SK-N-SH (cell line): ENCODE data around the gene KRABD2.
"Not testable (repeated sequence)": the region's sequence is repeated elsewhere in the genome, so short reads cannot be mapped to it uniquely, and the experiment has no call there.

Experiments used
- CTCF ChIA-PET: fragments of 300-600, 350-600 bp; formaldehyde crosslinking; extraction: SDS; loops from one replicate; lab custom pipeline; 2021; lab: Yijun Ruan, JAX
- POLR2A ChIA-PET: fragments of 350-600 bp; sonication (Branson Sonifier 250); formaldehyde crosslinking; extraction: SDS; loops from one replicate; lab custom pipeline; 2020; ENCODE audit warnings: antibody characterized with exemption, inconsistent platforms; lab: Yijun Ruan, JAX
- DNase-seq: peaks from one replicate; pipeline ENCODE4 v3.0.0; 2012
- H2AFZ ChIP-seq: fragments of 200-600 bp; sonication (generic); 2 replicates; pipeline ENCODE4 v1.8.1; 2016; ENCODE audit warnings: antibody characterized with exemption, mild to moderate bottlenecking, low read depth
- H3F3A ChIP-seq: fragments of 200-600 bp; sonication (generic); replicated peaks from 2 replicates; pipeline ENCODE3; 2016; ENCODE audit warnings: antibody characterized with exemption, mild to moderate bottlenecking; ENCODE audit not compliant: insufficient read depth
- H3K27ac ChIP-seq, 2 experiments: fragments of 200-500 bp in 1 of 2; fragments of 200-600 bp in 1 of 2; sonication (Bioruptor generic) in 1 of 2; sonication (generic), shearing (Covaris generic) in 1 of 2; 2 replicates each; pipeline versions ENCODE4 v1.5.1 to v1.6.1; 2014 to 2016; ENCODE audit warnings: low read depth in 2 of 2, inconsistent platforms in 1 of 2, low read length in 1 of 2, mild to moderate bottlenecking in 1 of 2, mixed read lengths in 1 of 2
- H3K27me3 ChIP-seq: fragments of 200-600 bp; sonication (generic), shearing (Covaris generic); 2 replicates; pipeline ENCODE4 v1.6.1; 2016; ENCODE audit warnings: mixed run types; ENCODE audit not compliant: insufficient read depth
- H3K36me3 ChIP-seq, 2 experiments: fragments of 200-500 bp in 1 of 2; fragments of 200-600 bp in 1 of 2; sonication (Bioruptor generic) in 1 of 2; sonication (generic) in 1 of 2; replicated peaks in 1 of 2; 2 replicates each; pipeline versions ENCODE3 to v1.5.1; 2014 to 2016; ENCODE audit warnings: low read length in 1 of 2, mild to moderate bottlenecking in 1 of 2; ENCODE audit not compliant: insufficient read depth in 2 of 2, control insufficient read depth in 1 of 2
- H3K4me1 ChIP-seq, 2 experiments: fragments of 200-500 bp in 1 of 2; fragments of 200-600 bp in 1 of 2; sonication (Bioruptor generic) in 1 of 2; sonication (generic), shearing (Covaris generic) in 1 of 2; 2 replicates each; pipeline versions ENCODE4 v1.5.1 to v1.6.1; 2014 to 2016; ENCODE audit warnings: low read depth in 1 of 2, low read length in 1 of 2, mixed run types in 1 of 2; ENCODE audit not compliant: insufficient read depth in 2 of 2, control insufficient read depth in 1 of 2
- H3K4me2 ChIP-seq: fragments of 200-600 bp; sonication (generic), shearing (Covaris generic); 2 replicates; pipeline ENCODE4 v1.6.1; 2017; ENCODE audit warnings: mixed run types
- H3K4me3 ChIP-seq, 2 experiments: fragments of 200-500 bp in 1 of 2; fragments of 200-600 bp in 1 of 2; sonication (Bioruptor generic) in 1 of 2; sonication (generic), shearing (Covaris generic) in 1 of 2; 2 replicates each; pipeline versions ENCODE4 v1.5.1 to v1.8.1; 2014 to 2016; ENCODE audit warnings: low read depth in 2 of 2, inconsistent platforms in 1 of 2, low read length in 1 of 2, mild to moderate bottlenecking in 1 of 2, mixed read lengths in 1 of 2, moderate library complexity in 1 of 2
- H3K79me2 ChIP-seq: fragments of 200-600 bp; sonication (generic); 2 replicates; pipeline ENCODE4 v1.8.1; 2017; ENCODE audit warnings: mild to moderate bottlenecking; ENCODE audit not compliant: insufficient read depth
- H3K9ac ChIP-seq: fragments of 200-600 bp; sonication (generic); 2 replicates; pipeline ENCODE4 v1.6.1; 2017; ENCODE audit warnings: mixed run types
- H3K9me2 ChIP-seq: fragments of 200-600 bp; sonication (generic); 2 replicates; pipeline ENCODE4 v1.6.1; 2017; ENCODE audit warnings: mixed run types
- H3K9me3 ChIP-seq: fragments of 200-600 bp; sonication (generic); 2 replicates; pipeline ENCODE4 v1.6.1; 2017; ENCODE audit warnings: mixed run types, mild to moderate bottlenecking, moderate library complexity
- H4K20me1 ChIP-seq: fragments of 200-600 bp; sonication (generic); 2 replicates; pipeline ENCODE4 v1.6.1; 2017; ENCODE audit warnings: mild to moderate bottlenecking, mixed run types; ENCODE audit not compliant: insufficient read depth
- FOSL2 ChIP-seq: IDR thresholded peaks from 2 replicates; pipeline ENCODE4 v1.4.0; 2012; ENCODE audit warnings: low read depth, mild to moderate bottlenecking, moderate library complexity, borderline replicate concordance
- GABPA ChIP-seq: IDR thresholded peaks from 2 replicates; pipeline ENCODE4 v1.4.0; 2012; ENCODE audit warnings: low read depth, mild to moderate bottlenecking
- POLR2AphosphoS5 ChIP-seq: IDR thresholded peaks from 2 replicates; pipeline ENCODE4 v1.6.1; 2012; ENCODE audit warnings: low read depth, low read length
- REST ChIP-seq: IDR thresholded peaks from 2 replicates; pipeline ENCODE4 v1.6.1; 2012; ENCODE audit warnings: mild to moderate bottlenecking, low read depth, low read length, moderate library complexity
- USF2 ChIP-seq: fragments of 150-350 bp; IDR thresholded peaks from 2 replicates; pipeline ENCODE4 v1.6.1; 2017; ENCODE audit warnings: antibody characterized with exemption, low read length, low read depth, borderline replicate concordance
- YY1 ChIP-seq: IDR thresholded peaks from 2 replicates; pipeline ENCODE4 v1.4.0; 2012; ENCODE audit warnings: low read depth, mild to moderate bottlenecking
- WGBS: methylation state at CpG from one replicate; pipeline ENCODE4 v1.1.6; 2017; ENCODE audit warnings: low lambda C conversion rate; 5-methylcytosine and 5-hydroxymethylcytosine counted together
- TF ChIP-seq, protein P1 (sequence below): IDR thresholded peaks from 2 replicates; pipeline ENCODE4; 2012

Gene KRABD2

DNA sequence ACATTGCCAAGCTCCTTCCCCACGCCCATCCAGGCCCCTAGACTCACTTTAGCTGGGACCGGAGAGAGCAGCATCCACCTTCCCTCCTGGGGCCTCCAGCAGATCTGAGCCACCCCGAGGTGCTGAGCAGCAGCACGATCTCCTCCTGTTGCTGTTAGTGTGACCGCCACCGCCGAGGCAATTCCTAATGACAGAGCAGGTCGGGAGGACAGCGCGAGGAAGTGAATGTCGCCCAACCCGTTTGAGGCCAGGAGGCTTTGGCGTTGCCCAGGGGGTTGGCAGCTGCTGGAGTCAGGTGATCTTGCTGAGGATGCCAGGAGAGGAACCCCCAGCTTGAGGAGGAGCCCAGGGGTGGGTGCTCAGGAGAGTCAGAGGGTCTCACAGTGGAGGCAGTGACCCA, 21.1 kb upstream of the KRABD2 start, which contains the start of gene RNF222:
Gene RNF222, minus strand, starts transcription at position 192 of the 400 bp plus-strand sequence. CDS start 4,366 bp downstream, outside the sequence.
- no peaks in the 10 kb centered on the region; a peak in 1 of 4 replicates for H3K4me1 ChIP-seq
- no peak within 1 kb of the TSS for H2AFZ ChIP-seq
- H3K4me2 ChIP-seq, result no peak within 1 kb of the TSS
- CTCF ChIA-PET, result interaction anchor here (0.9 to 2.3 kb wide), 6 partner anchors 12 to 388 kb away, joined by 3 to 10 read pairs (median 6); no protein-coding TSS in a partner anchor
- H3K27ac ChIP-seq, result no peak within 1 kb of the TSS
- no peak within 1 kb of the TSS for H3K4me3 ChIP-seq
- no peaks in the 10 kb centered on the region for H3K36me3 ChIP-seq
- H3F3A ChIP-seq, result no peaks in the 10 kb centered on the region
- H3K9ac ChIP-seq, result no peak within 1 kb of the TSS
- no peaks in the 10 kb centered on the region for H3K9me2 ChIP-seq
- no peaks in the 10 kb centered on the region for H3K9me3 ChIP-seq
- TF ChIP-seq FOSL2 (no peak), YY1 (no peak), REST (no peak), GABPA (no peak), POLR2AphosphoS5 (no peak), USF2 (no peak)
- TF ChIP-seq, protein P1, sequence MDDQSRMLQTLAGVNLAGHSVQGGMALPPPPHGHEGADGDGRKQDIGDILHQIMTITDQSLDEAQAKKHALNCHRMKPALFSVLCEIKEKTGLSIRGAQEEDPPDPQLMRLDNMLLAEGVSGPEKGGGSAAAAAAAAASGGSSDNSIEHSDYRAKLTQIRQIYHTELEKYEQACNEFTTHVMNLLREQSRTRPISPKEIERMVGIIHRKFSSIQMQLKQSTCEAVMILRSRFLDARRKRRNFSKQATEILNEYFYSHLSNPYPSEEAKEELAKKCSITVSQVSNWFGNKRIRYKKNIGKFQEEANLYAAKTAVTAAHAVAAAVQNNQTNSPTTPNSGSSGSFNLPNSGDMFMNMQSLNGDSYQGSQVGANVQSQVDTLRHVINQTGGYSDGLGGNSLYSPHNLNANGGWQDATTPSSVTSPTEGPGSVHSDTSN, result no peak
- H3K27me3 ChIP-seq, result peaks cover 26% of the 10 kb centered on the region; the same call in 1 of the 2 replicates
- H3K79me2 ChIP-seq, result no peaks in the 10 kb centered on the region
- POLR2A ChIA-PET, result no interaction called here
- H4K20me1 ChIP-seq, result no peaks in the 10 kb centered on the region
- DNase-seq, result no peak
- 19% methylated on average over 13 of the region's 13 CpGs for WGBS

GRCh38 chr17:8394497-8394896, 18.0 kb upstream of the KRABD2 start:
- H3K9me3 ChIP-seq, POLR2A ChIA-PET, H3K27ac ChIP-seq, H3F3A ChIP-seq, H3K4me3 ChIP-seq, H3K36me3 ChIP-seq, H3K79me2 ChIP-seq, H4K20me1 ChIP-seq, H3K4me1 ChIP-seq, DNase-seq, H3K4me2 ChIP-seq, H3K9me2 ChIP-seq, H2AFZ ChIP-seq, H3K9ac ChIP-seq: not testable (repeated sequence)
- 45% methylated on average over 4 of the region's 9 CpGs for WGBS
- peaks cover 26% of the 10 kb centered on the region; the same call in 1 of the 2 replicates for H3K27me3 ChIP-seq
- CTCF ChIA-PET, result interaction anchor here (1.0 to 2.7 kb wide), 4 partner anchors 12 to 391 kb away, joined by 3 to 16 read pairs (median 9); partner anchors contain the start of gene RPL26
